ENCODE data around the gene LPA. TPM values are rescaled to one million over a fixed set of nuclear protein-coding genes. Genes with fewer than 3 reads are reported as not detected.
"Not testable (repeated sequence)": the region's sequence is repeated elsewhere in the genome, so short reads cannot be mapped to it uniquely, and the experiment has no call there.

Gene LPA
- total RNA-seq, 1 experiment from 2014 or later: not detected

- H3K79me2 ChIP-seq (ENCODE audit: low read depth): no peaks in the 10 kb centered on the region
- no peaks in the 10 kb centered on the region for H3F3A ChIP-seq (ENCODE audit: insufficient read depth, low read depth)
- no peak overlapping the region for H2AFZ ChIP-seq
- no peaks in the 10 kb centered on the region for H3K36me3 ChIP-seq (ENCODE audit: low read depth)
- POLR2A ChIA-PET (ENCODE audit: unreplicated experiment): no interaction called here
- no peaks in the 10 kb centered on the region for H3K9me2 ChIP-seq (ENCODE audit: insufficient read depth)
- H3K4me3 ChIP-seq: no peak overlapping the region
- intact Hi-C loops (cut with micrococcal nuclease; ENCODE audit: unreplicated experiment): no loop called here
- H3K27me3 ChIP-seq (ENCODE audit: insufficient read depth, low read depth): no peaks in the 10 kb centered on the region
- DNase-seq: no peak
- H3K27ac ChIP-seq: no peak overlapping the region
- H3K4me1 ChIP-seq (replicated peaks; ENCODE audit: insufficient read depth): no peaks in the 10 kb centered on the region
- CTCF ChIA-PET: no interaction called here
- H3K9me3 ChIP-seq (ENCODE audit: insufficient read depth, low read depth): no peaks in the 10 kb centered on the region
- H4K20me1 ChIP-seq (ENCODE audit: insufficient read depth): no peaks in the 10 kb centered on the region
- no TSS peak for BruUV-seq (replicated peaks)
- no peak for TF ChIP-seq EZH2 (IDR thresholded peaks at IDR 0.05; ENCODE audit: low read depth)
- no peak for TF ChIP-seq CTCF (conservative IDR thresholded peaks at IDR 0.05)
- no peak overlapping the region for H3K4me2 ChIP-seq
Measured at GRCh38 chr6:160697826-160698225, 33.8 kb upstream of the LPA start.

- H3K4me3 ChIP-seq; H3K79me2 ChIP-seq (ENCODE audit: low read depth); H3K9me2 ChIP-seq (ENCODE audit: insufficient read depth); H3K36me3 ChIP-seq (ENCODE audit: low read depth); H3K9me3 ChIP-seq (ENCODE audit: insufficient read depth, low read depth); DNase-seq; POLR2A ChIA-PET (ENCODE audit: unreplicated experiment); H3K4me1 ChIP-seq (replicated peaks; ENCODE audit: insufficient read depth); H3K27me3 ChIP-seq (ENCODE audit: insufficient read depth, low read depth); CTCF ChIA-PET; H3F3A ChIP-seq (ENCODE audit: insufficient read depth, low read depth); H3K4me2 ChIP-seq; intact Hi-C loops (cut with micrococcal nuclease; ENCODE audit: unreplicated experiment); H3K27ac ChIP-seq; H4K20me1 ChIP-seq (ENCODE audit: insufficient read depth); BruUV-seq (replicated peaks); H2AFZ ChIP-seq: not testable (repeated sequence)
Measured at GRCh38 chr6:160696884-160697283, 32.8 kb upstream of the LPA start.

DNA sequence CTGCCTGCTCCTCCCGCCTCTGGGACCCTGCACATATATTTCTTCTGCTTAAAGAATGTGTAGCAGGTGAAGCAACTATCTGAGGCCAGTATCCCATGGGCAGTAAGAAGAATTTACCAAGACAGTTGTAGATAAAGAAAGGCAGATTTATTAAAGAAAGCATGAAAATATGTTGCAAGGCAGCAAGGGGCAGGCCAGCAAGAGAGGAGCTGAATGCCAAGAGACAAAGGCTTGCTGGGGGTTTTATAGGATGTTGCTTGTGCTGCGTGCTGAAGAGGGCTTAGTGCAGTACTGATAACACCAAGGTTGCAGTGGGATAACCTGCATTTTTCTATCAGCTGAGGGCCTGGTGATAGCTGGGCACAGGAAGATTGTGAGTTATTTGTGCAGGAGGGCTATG is 31.5 kb upstream of the LPA start:
- H3K4me1 ChIP-seq (replicated peaks; ENCODE audit: insufficient read depth); H3K79me2 ChIP-seq (ENCODE audit: low read depth); CTCF ChIA-PET; H2AFZ ChIP-seq; BruUV-seq (replicated peaks); DNase-seq; H3K27ac ChIP-seq; H4K20me1 ChIP-seq (ENCODE audit: insufficient read depth); H3K9me3 ChIP-seq (ENCODE audit: insufficient read depth, low read depth); H3K4me2 ChIP-seq; POLR2A ChIA-PET (ENCODE audit: unreplicated experiment); H3F3A ChIP-seq (ENCODE audit: insufficient read depth, low read depth); intact Hi-C loops (cut with micrococcal nuclease; ENCODE audit: unreplicated experiment); H3K9me2 ChIP-seq (ENCODE audit: insufficient read depth); H3K4me3 ChIP-seq; H3K36me3 ChIP-seq (ENCODE audit: low read depth); H3K27me3 ChIP-seq (ENCODE audit: insufficient read depth, low read depth): not testable (repeated sequence)

DNA sequence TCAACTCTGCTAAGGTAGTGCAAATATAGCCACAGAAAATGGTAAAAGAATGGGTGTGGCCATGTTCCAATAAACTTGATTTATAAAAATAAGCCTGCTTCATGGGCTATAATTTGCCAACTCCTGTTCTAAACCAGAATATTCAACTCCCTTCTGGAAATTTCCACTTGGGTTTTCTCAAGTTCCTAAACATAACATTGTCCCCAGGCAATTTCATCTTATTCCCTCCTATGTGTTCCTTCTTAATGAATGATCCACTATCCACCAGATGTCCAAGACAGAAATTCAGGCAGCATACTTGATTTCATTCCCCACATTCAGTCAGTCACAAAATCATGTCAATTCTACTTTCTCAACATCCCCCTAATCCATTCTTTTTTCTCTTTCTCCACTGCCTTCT is 30.9 kb upstream of the LPA start:
- CTCF ChIA-PET; H3K4me1 ChIP-seq (replicated peaks; ENCODE audit: insufficient read depth); POLR2A ChIA-PET (ENCODE audit: unreplicated experiment); H2AFZ ChIP-seq; H3F3A ChIP-seq (ENCODE audit: insufficient read depth, low read depth); BruUV-seq (replicated peaks); H3K4me3 ChIP-seq; H3K36me3 ChIP-seq (ENCODE audit: low read depth); intact Hi-C loops (cut with micrococcal nuclease; ENCODE audit: unreplicated experiment); DNase-seq; H3K27ac ChIP-seq; H3K27me3 ChIP-seq (ENCODE audit: insufficient read depth, low read depth); H3K4me2 ChIP-seq; H4K20me1 ChIP-seq (ENCODE audit: insufficient read depth); H3K79me2 ChIP-seq (ENCODE audit: low read depth); H3K9me2 ChIP-seq (ENCODE audit: insufficient read depth); H3K9me3 ChIP-seq (ENCODE audit: insufficient read depth, low read depth): not testable (repeated sequence)

Data from PC-9 (cell line).